HG03520 (cell line): ENCODE results near the gene SMAD7.

ENCODE experiments used
- ATAC-seq: cut with Tn5 transposase; IDR thresholded peaks from one replicate; pipeline ENCODE4 v1.9.1; 2021; ENCODE audit warnings: mild to moderate bottlenecking, moderate library complexity; ENCODE audit not compliant: unreplicated experiment

The SMAD7 gene

GRCh38 chr18:48950536-48951447, at the start of gene SMAD7:
SMAD7 (minus strand) TSS chr18:48950965; CDS start chr18:48950424, 541 bp downstream.
- no peak for ATAC-seq

- no peak for ATAC-seq
These were observed 48.8 kb upstream of the SMAD7 start for GRCh38 chr18:48999569-48999968.

GRCh38 chr18:48997985-48998831, 47.4 kb upstream of the SMAD7 start:
- ATAC-seq = no peak

- ATAC-seq = no peak
These were observed 46.9 kb upstream of the SMAD7 start for GRCh38 chr18:48997681-48997984.

- ATAC-seq = no peak
These were observed 46.2 kb upstream of the SMAD7 start for GRCh38 chr18:48996901-48997463.

GRCh38 chr18:48996041-48996440, 45.3 kb upstream of the SMAD7 start:
- ATAC-seq = no peak

GRCh38 chr18:48994926-48995835, 44.4 kb upstream of the SMAD7 start:
- no peak for ATAC-seq

GRCh38 chr18:48994044-48994651, 43.4 kb upstream of the SMAD7 start:
- no peak for ATAC-seq

GRCh38 chr18:48993586-48993985, 42.8 kb upstream of the SMAD7 start:
- no peak for ATAC-seq

GRCh38 chr18:48992791-48993555, 42.2 kb upstream of the SMAD7 start:
- no peak for ATAC-seq

- ATAC-seq = no peak
These were observed 41.4 kb upstream of the SMAD7 start for GRCh38 chr18:48992133-48992532.

GRCh38 chr18:48991676-48992075, 40.9 kb upstream of the SMAD7 start:
- no peak for ATAC-seq

- no peak for ATAC-seq
These were observed 40.5 kb upstream of the SMAD7 start for GRCh38 chr18:48991319-48991660.

GRCh38 chr18:48990481-48991318, 39.9 kb upstream of the SMAD7 start:
- ATAC-seq = no peak

GRCh38 chr18:48989304-48990303, 38.8 kb upstream of the SMAD7 start:
- ATAC-seq = no peak

GRCh38 chr18:48988508-48989303, 37.9 kb upstream of the SMAD7 start:
- ATAC-seq = no peak

- no peak for ATAC-seq
These were observed 37.1 kb upstream of the SMAD7 start for GRCh38 chr18:48987821-48988220.
